Measurements from ENCODE around the gene RAB19. TPM values are rescaled to one million over a fixed set of nuclear protein-coding genes. Genes with fewer than 3 reads are reported as not detected.

RAB19 gene
- total and polyA plus RNA-seq, 9 of the 15 experiments (the other 6 are each of a cell fraction or from before 2014, with no cell fraction given): not detected

- TF ChIP-seq TEAD1 (CRISPR knock-in tag; IDR thresholded peaks at IDR 0.05): 0 out of 4 replicates have a peak, but pooled peaks of 1 of the 2 experiments have one; percentile 14
- peak; percentile 87 for TF ChIP-seq ZEB2 (IDR thresholded peaks at IDR 0.05)
- peak; percentile 11; the same call in 1 of the 2 replicates for TF ChIP-seq HCFC1 (IDR thresholded peaks at IDR 0.05; ENCODE audit: low read depth, low read length)
- 0 out of 2 replicates have a peak, but pooled peaks have one; percentile 59 for TF ChIP-seq RERE (CRISPR knock-in tag; IDR thresholded peaks at IDR 0.05; ENCODE audit: borderline replicate concordance)
- no peak for TF ChIP-seq RBM22 (IDR thresholded peaks at IDR 0.05; ENCODE audit: low read depth, low read length, poor library complexity, severe bottlenecking)
- TF ChIP-seq CBX5 (IDR thresholded peaks at IDR 0.05; ENCODE audit: borderline replicate concordance, low read depth): no peak
- TF ChIP-seq ILK (tag; IDR thresholded peaks at IDR 0.05; ENCODE audit: borderline replicate concordance, low read depth): no peak
- peak; percentile 53; the same call in 1 of the 2 replicates for TF ChIP-seq GABPA (tag; conservative IDR thresholded peaks at IDR 0.05; ENCODE audit: low read depth)
- no peak for TF ChIP-seq TCF15 (CRISPR knock-in tag; IDR thresholded peaks at IDR 0.05)
- no peak for TF ChIP-seq ELF4 (CRISPR knock-in tag; IDR thresholded peaks at IDR 0.05)
- no peak for TF ChIP-seq CBFB (CRISPR knock-in tag; IDR thresholded peaks at IDR 0.05)
- 0 out of 2 replicates have a peak, but pooled peaks have one; percentile 26 for TF ChIP-seq DPF2 (IDR thresholded peaks at IDR 0.05)
- TF ChIP-seq GATAD2A (IDR thresholded peaks at IDR 0.05): 0 out of 2 replicates have a peak, but pooled peaks have one; percentile 26
- TF ChIP-seq ELF1 (tag; IDR thresholded peaks at IDR 0.05): peak; percentile 34; the same call in 1 of the 2 replicates
- no peak for TF ChIP-seq SUPT5H (IDR thresholded peaks at IDR 0.05)
- TF ChIP-seq SMARCE1 (IDR thresholded peaks at IDR 0.05): 0 out of 2 replicates have a peak, but pooled peaks have one; percentile 27
- no peak for TF ChIP-seq TEAD2 (tag; IDR thresholded peaks at IDR 0.05)
- no peak for TF ChIP-seq NFATC3 (IDR thresholded peaks at IDR 0.05)
- no peak for TF ChIP-seq ZNF12 (CRISPR knock-in tag; IDR thresholded peaks at IDR 0.05)
- TF ChIP-seq ZBTB2 (IDR thresholded peaks at IDR 0.05): 0 out of 2 replicates have a peak, but pooled peaks have one; percentile 30
- peak; percentile 29; the same call in 1 of the 2 replicates for TF ChIP-seq LCOR (CRISPR knock-in tag; IDR thresholded peaks at IDR 0.05)
- 0 out of 2 replicates have a peak, but pooled peaks have one; percentile 20 for TF ChIP-seq ZC3H4 (CRISPR knock-in tag; IDR thresholded peaks at IDR 0.05; ENCODE audit: borderline replicate concordance)
- no peak for TF ChIP-seq RHOXF2B (CRISPR knock-in tag; conservative IDR thresholded peaks at IDR 0.05)
These were observed at the start of gene RAB19 (continued) for GRCh38 chr7:140403878-140404564.
